H1 (cell line): ENCODE data around the gene KPNA3.

ENCODE experiments used
- POLR2A ChIP-seq, 2 experiments: IDR thresholded peaks; 1 replicate in 1 of 2; 2 replicates in 1 of 2; pipeline ENCODE4 v1.6.1; 2011; ENCODE audit warnings: low read depth in 2 of 2, low read length in 2 of 2, mild to moderate bottlenecking in 2 of 2; ENCODE audit errors: control extremely low read depth in 1 of 2
- TF ChIP-seq, protein P1 (sequence below), 3 experiments: IDR thresholded peaks; 1 replicate in 2 of 3; 2 replicates in 1 of 3; pipeline versions ENCODE4 v1.5.1 to v1.6.1; 2011; ENCODE audit warnings: low read length in 3 of 3, mild to moderate bottlenecking in 3 of 3, inconsistent platforms in 2 of 3, low read depth in 1 of 3, moderate library complexity in 1 of 3; ENCODE audit not compliant: insufficient read depth in 1 of 3; ENCODE audit errors: control extremely low read depth in 1 of 3
- TF ChIP-seq, protein P2 (sequence below): fragments of 300-600 bp; sonication (generic); IDR thresholded peaks from 2 replicates; pipeline ENCODE4 v1.7.1; 2012; ENCODE audit warnings: low read length, moderate library complexity, mild to moderate bottlenecking, inconsistent platforms; ENCODE audit not compliant: insufficient replicate concordance

DNA sequence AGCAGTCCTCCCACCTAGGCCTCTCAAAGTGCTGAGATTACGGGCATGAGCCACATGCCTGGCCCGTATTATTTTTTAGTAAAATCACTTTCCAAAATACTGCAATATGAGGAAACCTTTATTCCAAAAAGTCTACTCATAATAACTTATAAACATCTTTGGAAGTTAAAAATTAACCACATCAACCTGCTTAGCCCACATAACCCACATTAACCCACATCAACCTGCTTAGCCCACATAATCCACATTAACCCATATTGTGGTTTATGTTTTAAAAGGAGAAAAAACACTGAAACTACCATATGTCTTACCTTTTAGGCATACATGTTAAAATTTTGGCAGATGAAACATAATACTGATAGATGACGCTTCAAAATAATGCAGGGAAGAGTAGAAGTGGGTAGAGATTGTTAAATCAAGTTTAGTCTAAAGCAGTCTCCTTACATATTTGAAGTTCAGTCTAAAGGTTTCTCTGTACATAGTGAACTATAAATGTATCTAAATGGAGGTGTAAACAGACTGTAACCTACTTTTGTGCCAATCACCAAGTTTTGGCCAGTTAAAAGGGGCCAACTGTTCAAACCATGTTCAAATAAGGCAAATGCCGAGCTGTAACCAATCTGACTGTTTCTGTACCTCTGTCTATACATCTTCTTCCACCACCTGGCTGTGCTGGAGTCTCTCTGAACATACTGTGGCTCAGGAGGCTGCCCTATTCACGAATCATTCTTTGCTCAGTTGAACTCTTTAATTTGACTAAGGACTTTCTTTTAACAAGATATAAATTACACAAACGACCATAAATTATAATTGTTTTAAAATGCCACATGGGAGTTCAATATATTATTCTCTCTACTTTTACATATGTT lies 14.5 kb downstream of the KPNA3 start:
- TF ChIP-seq, protein P1, sequence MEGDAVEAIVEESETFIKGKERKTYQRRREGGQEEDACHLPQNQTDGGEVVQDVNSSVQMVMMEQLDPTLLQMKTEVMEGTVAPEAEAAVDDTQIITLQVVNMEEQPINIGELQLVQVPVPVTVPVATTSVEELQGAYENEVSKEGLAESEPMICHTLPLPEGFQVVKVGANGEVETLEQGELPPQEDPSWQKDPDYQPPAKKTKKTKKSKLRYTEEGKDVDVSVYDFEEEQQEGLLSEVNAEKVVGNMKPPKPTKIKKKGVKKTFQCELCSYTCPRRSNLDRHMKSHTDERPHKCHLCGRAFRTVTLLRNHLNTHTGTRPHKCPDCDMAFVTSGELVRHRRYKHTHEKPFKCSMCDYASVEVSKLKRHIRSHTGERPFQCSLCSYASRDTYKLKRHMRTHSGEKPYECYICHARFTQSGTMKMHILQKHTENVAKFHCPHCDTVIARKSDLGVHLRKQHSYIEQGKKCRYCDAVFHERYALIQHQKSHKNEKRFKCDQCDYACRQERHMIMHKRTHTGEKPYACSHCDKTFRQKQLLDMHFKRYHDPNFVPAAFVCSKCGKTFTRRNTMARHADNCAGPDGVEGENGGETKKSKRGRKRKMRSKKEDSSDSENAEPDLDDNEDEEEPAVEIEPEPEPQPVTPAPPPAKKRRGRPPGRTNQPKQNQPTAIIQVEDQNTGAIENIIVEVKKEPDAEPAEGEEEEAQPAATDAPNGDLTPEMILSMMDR (IDR thresholded peaks at IDR 0.05; ENCODE audit: control extremely low read depth in 1 of 3, insufficient read depth in 1 of 3, low read depth in 1 of 3, low read length in 3 of 3), result no peak
- TF ChIP-seq, protein P2, sequence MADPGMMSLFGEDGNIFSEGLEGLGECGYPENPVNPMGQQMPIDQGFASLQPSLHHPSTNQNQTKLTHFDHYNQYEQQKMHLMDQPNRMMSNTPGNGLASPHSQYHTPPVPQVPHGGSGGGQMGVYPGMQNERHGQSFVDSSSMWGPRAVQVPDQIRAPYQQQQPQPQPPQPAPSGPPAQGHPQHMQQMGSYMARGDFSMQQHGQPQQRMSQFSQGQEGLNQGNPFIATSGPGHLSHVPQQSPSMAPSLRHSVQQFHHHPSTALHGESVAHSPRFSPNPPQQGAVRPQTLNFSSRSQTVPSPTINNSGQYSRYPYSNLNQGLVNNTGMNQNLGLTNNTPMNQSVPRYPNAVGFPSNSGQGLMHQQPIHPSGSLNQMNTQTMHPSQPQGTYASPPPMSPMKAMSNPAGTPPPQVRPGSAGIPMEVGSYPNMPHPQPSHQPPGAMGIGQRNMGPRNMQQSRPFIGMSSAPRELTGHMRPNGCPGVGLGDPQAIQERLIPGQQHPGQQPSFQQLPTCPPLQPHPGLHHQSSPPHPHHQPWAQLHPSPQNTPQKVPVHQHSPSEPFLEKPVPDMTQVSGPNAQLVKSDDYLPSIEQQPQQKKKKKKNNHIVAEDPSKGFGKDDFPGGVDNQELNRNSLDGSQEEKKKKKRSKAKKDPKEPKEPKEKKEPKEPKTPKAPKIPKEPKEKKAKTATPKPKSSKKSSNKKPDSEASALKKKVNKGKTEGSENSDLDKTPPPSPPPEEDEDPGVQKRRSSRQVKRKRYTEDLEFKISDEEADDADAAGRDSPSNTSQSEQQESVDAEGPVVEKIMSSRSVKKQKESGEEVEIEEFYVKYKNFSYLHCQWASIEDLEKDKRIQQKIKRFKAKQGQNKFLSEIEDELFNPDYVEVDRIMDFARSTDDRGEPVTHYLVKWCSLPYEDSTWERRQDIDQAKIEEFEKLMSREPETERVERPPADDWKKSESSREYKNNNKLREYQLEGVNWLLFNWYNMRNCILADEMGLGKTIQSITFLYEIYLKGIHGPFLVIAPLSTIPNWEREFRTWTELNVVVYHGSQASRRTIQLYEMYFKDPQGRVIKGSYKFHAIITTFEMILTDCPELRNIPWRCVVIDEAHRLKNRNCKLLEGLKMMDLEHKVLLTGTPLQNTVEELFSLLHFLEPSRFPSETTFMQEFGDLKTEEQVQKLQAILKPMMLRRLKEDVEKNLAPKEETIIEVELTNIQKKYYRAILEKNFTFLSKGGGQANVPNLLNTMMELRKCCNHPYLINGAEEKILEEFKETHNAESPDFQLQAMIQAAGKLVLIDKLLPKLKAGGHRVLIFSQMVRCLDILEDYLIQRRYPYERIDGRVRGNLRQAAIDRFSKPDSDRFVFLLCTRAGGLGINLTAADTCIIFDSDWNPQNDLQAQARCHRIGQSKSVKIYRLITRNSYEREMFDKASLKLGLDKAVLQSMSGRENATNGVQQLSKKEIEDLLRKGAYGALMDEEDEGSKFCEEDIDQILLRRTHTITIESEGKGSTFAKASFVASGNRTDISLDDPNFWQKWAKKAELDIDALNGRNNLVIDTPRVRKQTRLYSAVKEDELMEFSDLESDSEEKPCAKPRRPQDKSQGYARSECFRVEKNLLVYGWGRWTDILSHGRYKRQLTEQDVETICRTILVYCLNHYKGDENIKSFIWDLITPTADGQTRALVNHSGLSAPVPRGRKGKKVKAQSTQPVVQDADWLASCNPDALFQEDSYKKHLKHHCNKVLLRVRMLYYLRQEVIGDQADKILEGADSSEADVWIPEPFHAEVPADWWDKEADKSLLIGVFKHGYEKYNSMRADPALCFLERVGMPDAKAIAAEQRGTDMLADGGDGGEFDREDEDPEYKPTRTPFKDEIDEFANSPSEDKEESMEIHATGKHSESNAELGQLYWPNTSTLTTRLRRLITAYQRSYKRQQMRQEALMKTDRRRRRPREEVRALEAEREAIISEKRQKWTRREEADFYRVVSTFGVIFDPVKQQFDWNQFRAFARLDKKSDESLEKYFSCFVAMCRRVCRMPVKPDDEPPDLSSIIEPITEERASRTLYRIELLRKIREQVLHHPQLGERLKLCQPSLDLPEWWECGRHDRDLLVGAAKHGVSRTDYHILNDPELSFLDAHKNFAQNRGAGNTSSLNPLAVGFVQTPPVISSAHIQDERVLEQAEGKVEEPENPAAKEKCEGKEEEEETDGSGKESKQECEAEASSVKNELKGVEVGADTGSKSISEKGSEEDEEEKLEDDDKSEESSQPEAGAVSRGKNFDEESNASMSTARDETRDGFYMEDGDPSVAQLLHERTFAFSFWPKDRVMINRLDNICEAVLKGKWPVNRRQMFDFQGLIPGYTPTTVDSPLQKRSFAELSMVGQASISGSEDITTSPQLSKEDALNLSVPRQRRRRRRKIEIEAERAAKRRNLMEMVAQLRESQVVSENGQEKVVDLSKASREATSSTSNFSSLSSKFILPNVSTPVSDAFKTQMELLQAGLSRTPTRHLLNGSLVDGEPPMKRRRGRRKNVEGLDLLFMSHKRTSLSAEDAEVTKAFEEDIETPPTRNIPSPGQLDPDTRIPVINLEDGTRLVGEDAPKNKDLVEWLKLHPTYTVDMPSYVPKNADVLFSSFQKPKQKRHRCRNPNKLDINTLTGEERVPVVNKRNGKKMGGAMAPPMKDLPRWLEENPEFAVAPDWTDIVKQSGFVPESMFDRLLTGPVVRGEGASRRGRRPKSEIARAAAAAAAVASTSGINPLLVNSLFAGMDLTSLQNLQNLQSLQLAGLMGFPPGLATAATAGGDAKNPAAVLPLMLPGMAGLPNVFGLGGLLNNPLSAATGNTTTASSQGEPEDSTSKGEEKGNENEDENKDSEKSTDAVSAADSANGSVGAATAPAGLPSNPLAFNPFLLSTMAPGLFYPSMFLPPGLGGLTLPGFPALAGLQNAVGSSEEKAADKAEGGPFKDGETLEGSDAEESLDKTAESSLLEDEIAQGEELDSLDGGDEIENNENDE, result no peak
- no peak for TF ChIP-seq POLR2A (IDR thresholded peaks at IDR 0.05; ENCODE audit: control extremely low read depth in 1 of 2, low read depth in 2 of 2, low read length in 2 of 2)
